SU-DHL-6 (cell line): ENCODE data around the gene TCEAL1.
"Not testable (repeated sequence)": the region's sequence is repeated elsewhere in the genome, so short reads cannot be mapped to it uniquely, and the experiment has no call there.

Experiments used
- H2AFZ ChIP-seq: fragments of 200-600 bp; sonication (generic); 2 replicates; pipeline ENCODE4 v1.6.1; 2014; ENCODE audit warnings: low read depth, mild to moderate bottlenecking, moderate library complexity, mixed read lengths, antibody characterized with exemption, low read length; ENCODE audit not compliant: severe bottlenecking
- H3F3A ChIP-seq: fragments of 200-600 bp; shearing (Covaris generic); 2 replicates; pipeline ENCODE4 v1.6.0; 2016; ENCODE audit warnings: antibody characterized with exemption, mild to moderate bottlenecking; ENCODE audit not compliant: insufficient read depth
- H3K27ac ChIP-seq: fragments of 200-600 bp; sonication (generic); 2 replicates; pipeline ENCODE4 v1.5.1; 2016; ENCODE audit warnings: low read depth, mild to moderate bottlenecking, low read length, moderate library complexity, mixed read lengths
- H3K27me3 ChIP-seq: fragments of 200-600 bp; sonication (generic), shearing (Covaris generic); 2 replicates; pipeline ENCODE4 v1.6.0; 2014; ENCODE audit warnings: mild to moderate bottlenecking, low read length
- H3K36me3 ChIP-seq: fragments of 200-600 bp; sonication (generic); 2 replicates; pipeline ENCODE4 v1.6.1; 2014; ENCODE audit warnings: mild to moderate bottlenecking, low read length, mixed read lengths
- H3K4me2 ChIP-seq: fragments of 300-600, 200-600 bp; shearing (Covaris generic), sonication (generic); 2 replicates; pipeline ENCODE4 v1.6.0; 2014; ENCODE audit warnings: low read length, low read depth, mild to moderate bottlenecking; ENCODE audit not compliant: poor library complexity, severe bottlenecking
- H3K4me3 ChIP-seq: fragments of 200-600 bp; sonication (generic); 2 replicates; pipeline ENCODE4 v1.5.1; 2014; ENCODE audit warnings: antibody characterized with exemption, low read length, mild to moderate bottlenecking, mixed read lengths; ENCODE audit not compliant: insufficient read depth, poor library complexity, severe bottlenecking
- H3K79me2 ChIP-seq: fragments of 200-600 bp; sonication (generic); 2 replicates; pipeline ENCODE4 v1.6.1; 2014; ENCODE audit warnings: mild to moderate bottlenecking, low read length, moderate library complexity; ENCODE audit not compliant: insufficient read depth
- H3K9ac ChIP-seq: fragments of 200-600 bp; sonication (generic); 2 replicates; pipeline ENCODE4 v1.7.0; 2014; ENCODE audit warnings: mild to moderate bottlenecking, low read length
- H3K9me2 ChIP-seq: fragments of 200-600 bp; sonication (generic); replicated peaks from 2 replicates; pipeline ENCODE4 v1.6.1; 2014; ENCODE audit warnings: low read length; ENCODE audit not compliant: insufficient read depth
- H3K9me3 ChIP-seq: fragments of 200-600 bp; sonication (generic); 2 replicates; pipeline ENCODE4 v1.6.1; 2014; ENCODE audit warnings: low read length, mixed read lengths; ENCODE audit not compliant: insufficient read depth
- H4K20me1 ChIP-seq: fragments of 200-600 bp; sonication (generic); 2 replicates; pipeline ENCODE4 v1.6.1; 2014; ENCODE audit warnings: low read depth, mild to moderate bottlenecking, antibody characterized with exemption, low read length, moderate library complexity, mixed read lengths
- EZH2phosphoT487 ChIP-seq: fragments of 200-600 bp; sonication (generic), shearing (Covaris generic); conservative IDR thresholded peaks from 2 replicates; pipeline ENCODE4 v1.6.1; 2018; ENCODE audit warnings: mild to moderate bottlenecking, antibody characterized with exemption, low read length, moderate library complexity, mixed read lengths
- TF ChIP-seq, protein P1 (sequence below): fragments of 200-600 bp; sonication (generic); IDR thresholded peaks from one replicate; pipeline ENCODE4 v1.5.1; 2017; ENCODE audit warnings: antibody characterized with exemption, mild to moderate bottlenecking, low read length, moderate library complexity; ENCODE audit not compliant: insufficient read depth, poor library complexity, severe bottlenecking

The TCEAL1 gene

DNA sequence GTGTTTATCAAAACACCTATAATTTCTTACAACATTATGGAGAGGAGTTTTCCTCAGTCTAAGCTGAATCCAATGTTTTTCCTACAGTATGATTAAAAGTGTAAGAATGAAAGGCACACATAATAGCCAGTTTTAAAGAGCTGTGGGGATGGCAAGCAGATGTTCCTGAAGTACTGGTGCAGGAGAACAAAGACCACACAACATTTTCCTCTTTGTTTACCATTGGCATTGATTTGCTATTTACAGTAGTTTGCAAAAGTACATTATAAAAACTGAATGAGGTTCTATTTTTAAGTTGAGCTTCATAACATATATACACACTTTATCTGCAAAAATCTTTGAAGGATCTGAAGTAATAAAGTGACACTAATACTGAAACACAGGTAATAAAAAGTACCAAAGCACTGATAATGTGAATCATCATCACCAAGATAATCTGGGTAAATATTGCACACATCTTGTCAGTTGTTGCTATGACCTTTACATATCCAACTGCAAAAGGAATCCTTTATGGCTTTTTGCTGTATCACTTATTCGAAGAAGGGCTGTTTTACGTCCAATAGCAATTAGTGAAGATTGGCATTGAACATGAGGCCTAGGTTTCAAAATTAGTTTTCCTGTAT is 22.5 kb downstream of the TCEAL1 start:
- Histone ChIP-seq H2AFZ (no peak overlapping the region), H3F3A (no peaks in the 10 kb centered on the region), H3K9me2 (no peaks in the 10 kb centered on the region), H3K9me3 (no peaks in the 10 kb centered on the region), H4K20me1 (no peaks in the 10 kb centered on the region), H3K9ac (no peak overlapping the region), H3K27ac (no peak overlapping the region), H3K4me2 (no peak overlapping the region), H3K27me3 (no peaks in the 10 kb centered on the region), H3K4me3 (no peak overlapping the region), H3K79me2 (no peaks in the 10 kb centered on the region), H3K36me3 (no peaks in the 10 kb centered on the region)
- TF ChIP-seq EZH2phosphoT487 = no peak
- TF ChIP-seq, protein P1, sequence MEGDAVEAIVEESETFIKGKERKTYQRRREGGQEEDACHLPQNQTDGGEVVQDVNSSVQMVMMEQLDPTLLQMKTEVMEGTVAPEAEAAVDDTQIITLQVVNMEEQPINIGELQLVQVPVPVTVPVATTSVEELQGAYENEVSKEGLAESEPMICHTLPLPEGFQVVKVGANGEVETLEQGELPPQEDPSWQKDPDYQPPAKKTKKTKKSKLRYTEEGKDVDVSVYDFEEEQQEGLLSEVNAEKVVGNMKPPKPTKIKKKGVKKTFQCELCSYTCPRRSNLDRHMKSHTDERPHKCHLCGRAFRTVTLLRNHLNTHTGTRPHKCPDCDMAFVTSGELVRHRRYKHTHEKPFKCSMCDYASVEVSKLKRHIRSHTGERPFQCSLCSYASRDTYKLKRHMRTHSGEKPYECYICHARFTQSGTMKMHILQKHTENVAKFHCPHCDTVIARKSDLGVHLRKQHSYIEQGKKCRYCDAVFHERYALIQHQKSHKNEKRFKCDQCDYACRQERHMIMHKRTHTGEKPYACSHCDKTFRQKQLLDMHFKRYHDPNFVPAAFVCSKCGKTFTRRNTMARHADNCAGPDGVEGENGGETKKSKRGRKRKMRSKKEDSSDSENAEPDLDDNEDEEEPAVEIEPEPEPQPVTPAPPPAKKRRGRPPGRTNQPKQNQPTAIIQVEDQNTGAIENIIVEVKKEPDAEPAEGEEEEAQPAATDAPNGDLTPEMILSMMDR = no peak

- not testable (repeated sequence) for H3K9ac ChIP-seq, H3K79me2 ChIP-seq, H3K36me3 ChIP-seq, H3K27me3 ChIP-seq, H3K9me2 ChIP-seq, H4K20me1 ChIP-seq, H3F3A ChIP-seq, H3K4me2 ChIP-seq, H3K27ac ChIP-seq, H3K9me3 ChIP-seq, H3K4me3 ChIP-seq, H2AFZ ChIP-seq
These were observed 26.6 kb downstream of the TCEAL1 start for GRCh38 chrX:103655230-103656000.

DNA sequence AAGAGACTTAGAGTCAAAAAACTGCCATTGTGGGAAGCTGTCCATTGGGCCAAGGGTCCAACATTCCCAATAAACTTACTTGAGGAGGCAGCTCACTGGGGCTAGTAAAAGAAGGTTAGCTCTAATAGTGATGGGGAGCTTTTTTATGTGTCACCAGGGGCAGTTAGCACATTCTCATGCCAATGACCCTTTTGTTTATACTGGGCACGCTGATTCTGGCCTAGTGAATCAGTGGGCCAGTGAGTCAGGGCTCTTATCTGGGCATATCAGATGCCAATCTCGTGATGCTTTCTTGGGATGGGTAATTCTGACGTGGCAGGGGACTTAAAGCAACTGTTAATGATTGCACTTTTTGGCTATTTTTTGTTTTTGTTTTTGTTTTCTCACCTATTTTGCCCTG is 27.8 kb downstream of the TCEAL1 start:
- TF ChIP-seq, protein P1 = no peak
- TF ChIP-seq EZH2phosphoT487 = no peak
- no peaks in the 10 kb centered on the region for H3K9me3 ChIP-seq
- H3F3A ChIP-seq = no peaks in the 10 kb centered on the region
- H3K9ac ChIP-seq = no peak overlapping the region
- H3K27me3 ChIP-seq = no peaks in the 10 kb centered on the region
- no peak overlapping the region for H3K4me3 ChIP-seq
- no peaks in the 10 kb centered on the region for H4K20me1 ChIP-seq
- H3K79me2 ChIP-seq = no peaks in the 10 kb centered on the region
- no peaks in the 10 kb centered on the region for H3K9me2 ChIP-seq
- H3K4me2 ChIP-seq = no peak overlapping the region
- H3K27ac ChIP-seq = no peak overlapping the region
- H2AFZ ChIP-seq = no peak overlapping the region
- no peaks in the 10 kb centered on the region for H3K36me3 ChIP-seq

- H2AFZ ChIP-seq, H4K20me1 ChIP-seq, H3K27me3 ChIP-seq, H3K4me3 ChIP-seq, H3K9me2 ChIP-seq, H3K27ac ChIP-seq, H3K79me2 ChIP-seq, H3K36me3 ChIP-seq, H3K4me2 ChIP-seq, H3K9me3 ChIP-seq, H3K9ac ChIP-seq, H3F3A ChIP-seq: not testable (repeated sequence)
These were observed 28.3 kb downstream of the TCEAL1 start for GRCh38 chrX:103657066-103657465.
